BLaER1 (cell line): ENCODE results near the gene COL8A2.
A peak's percentile ranks its signal among the peaks of the same experiment; 100 is the strongest.

Experiments used
- H3K27ac ChIP-seq: shearing (Covaris generic); formaldehyde crosslinking; 2 replicates; pipeline ENCODE4 v1.8.1; 2022
- H3K27me3 ChIP-seq: shearing (Covaris generic); formaldehyde crosslinking; 2 replicates; pipeline ENCODE4 v1.8.1; 2022
- H3K36me3 ChIP-seq: shearing (Covaris generic); formaldehyde crosslinking; 2 replicates; pipeline ENCODE4 v1.8.1; 2022
- H3K4me1 ChIP-seq: shearing (Covaris generic); formaldehyde crosslinking; 2 replicates; pipeline ENCODE4 v1.8.1; 2022
- H3K4me2 ChIP-seq: shearing (Covaris generic); formaldehyde crosslinking; 2 replicates; pipeline ENCODE4 v1.8.1; 2022
- H3K4me3 ChIP-seq: shearing (Covaris generic); formaldehyde crosslinking; 2 replicates; pipeline ENCODE4 v1.8.1; 2022
- H3K9ac ChIP-seq: shearing (Covaris generic); formaldehyde crosslinking; 2 replicates; pipeline ENCODE4 v1.8.1; 2022
- H3K9me3 ChIP-seq: shearing (Covaris generic); formaldehyde crosslinking; 2 replicates; pipeline ENCODE4 v1.8.1; 2022
- H4K20me1 ChIP-seq: shearing (Covaris generic); formaldehyde crosslinking; 2 replicates; pipeline ENCODE4 v1.8.1; 2022
- Cebpa-rat ChIP-seq: shearing (Covaris generic); IDR thresholded peaks from 2 replicates; pipeline ENCODE4 v1.8.1; 2022

COL8A2 gene

GRCh38 chr1:36137776-36138175 lies 12.8 kb upstream of the COL8A2 start:
- Histone ChIP-seq H3K9ac (0 out of 2 replicates have a peak overlapping the region, but pooled peaks have one; percentile 19), H3K9me3 (no peaks in the 10 kb centered on the region), H4K20me1 (peaks cover 48% of the 10 kb centered on the region), H3K27me3 (no peaks in the 10 kb centered on the region), H3K4me1 (peaks cover 7% of the 10 kb centered on the region; the same call in 1 of the 2 replicates), H3K27ac (no peak overlapping the region), H3K36me3 (peaks cover 60% of the 10 kb centered on the region), H3K4me3 (no peak overlapping the region), H3K4me2 (no peak overlapping the region)
- no peak for TF ChIP-seq Cebpa-rat

DNA sequence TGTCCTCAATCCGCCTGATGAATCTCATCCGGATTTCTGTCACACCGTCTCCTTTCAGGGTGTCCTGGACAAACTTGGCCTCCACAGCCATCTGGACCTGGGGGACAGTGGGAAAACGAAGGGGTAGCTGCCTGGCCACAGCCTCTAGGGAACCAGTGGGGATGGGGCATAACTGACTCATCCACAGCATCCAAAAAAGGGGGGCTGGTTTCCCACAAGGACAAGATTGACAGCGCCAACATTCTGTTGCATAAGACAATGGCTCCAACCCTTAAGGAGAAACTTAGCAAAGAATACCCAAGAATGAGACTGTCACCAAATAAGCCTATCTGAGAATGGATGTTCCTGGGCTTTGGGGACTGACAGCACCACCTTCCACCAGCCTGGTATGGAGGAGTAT lies 12.2 kb upstream of the COL8A2 start:
- peaks cover 43% of the 10 kb centered on the region for H4K20me1 ChIP-seq
- H3K9me3 ChIP-seq = no peaks in the 10 kb centered on the region
- H3K9ac ChIP-seq = no peak overlapping the region
- H3K27ac ChIP-seq = no peak overlapping the region
- H3K4me2 ChIP-seq = no peak overlapping the region
- H3K27me3 ChIP-seq = no peaks in the 10 kb centered on the region
- H3K4me1 ChIP-seq = peaks cover 3% of the 10 kb centered on the region; the same call in 1 of the 2 replicates
- no peak for TF ChIP-seq Cebpa-rat
- H3K4me3 ChIP-seq = no peak overlapping the region
- peaks cover 54% of the 10 kb centered on the region for H3K36me3 ChIP-seq

GRCh38 chr1:36136535-36136934 lies 11.5 kb upstream of the COL8A2 start:
- Histone ChIP-seq H4K20me1 (peaks cover 36% of the 10 kb centered on the region), H3K9ac (no peak overlapping the region), H3K4me3 (no peak overlapping the region), H3K27ac (no peak overlapping the region), H3K4me1 (no peaks in the 10 kb centered on the region), H3K9me3 (no peaks in the 10 kb centered on the region), H3K4me2 (no peak overlapping the region), H3K36me3 (peaks cover 52% of the 10 kb centered on the region), H3K27me3 (no peaks in the 10 kb centered on the region)
- TF ChIP-seq Cebpa-rat = no peak

DNA sequence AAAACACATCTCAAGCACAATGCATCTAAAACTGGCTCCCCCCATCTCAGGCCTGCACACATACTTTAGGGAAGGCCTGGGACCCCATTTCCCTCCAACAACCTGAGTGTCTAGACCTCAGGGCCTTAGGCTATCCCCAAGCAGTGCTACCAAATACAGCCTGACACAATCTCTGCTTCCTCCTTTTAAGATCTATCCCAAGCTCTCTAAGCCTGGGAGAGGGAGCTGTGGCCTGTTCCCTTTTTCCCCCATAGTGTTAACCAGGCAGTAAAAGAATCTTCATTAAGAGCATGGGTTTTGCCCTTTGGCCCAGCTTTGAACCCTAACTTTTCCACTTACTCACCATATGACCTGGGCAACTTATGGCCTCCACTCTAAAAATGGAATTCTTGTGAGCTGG lies 10.8 kb upstream of the COL8A2 start:
- H3K4me3 ChIP-seq = no peak overlapping the region
- no peaks in the 10 kb centered on the region for H3K9me3 ChIP-seq
- no peaks in the 10 kb centered on the region for H3K27me3 ChIP-seq
- no peak overlapping the region for H3K9ac ChIP-seq
- peaks cover 28% of the 10 kb centered on the region; the same call in 1 of the 2 replicates for H4K20me1 ChIP-seq
- no peak for TF ChIP-seq Cebpa-rat
- no peaks in the 10 kb centered on the region for H3K4me1 ChIP-seq
- H3K27ac ChIP-seq = no peak overlapping the region
- peaks cover 47% of the 10 kb centered on the region for H3K36me3 ChIP-seq
- no peak overlapping the region for H3K4me2 ChIP-seq

DNA sequence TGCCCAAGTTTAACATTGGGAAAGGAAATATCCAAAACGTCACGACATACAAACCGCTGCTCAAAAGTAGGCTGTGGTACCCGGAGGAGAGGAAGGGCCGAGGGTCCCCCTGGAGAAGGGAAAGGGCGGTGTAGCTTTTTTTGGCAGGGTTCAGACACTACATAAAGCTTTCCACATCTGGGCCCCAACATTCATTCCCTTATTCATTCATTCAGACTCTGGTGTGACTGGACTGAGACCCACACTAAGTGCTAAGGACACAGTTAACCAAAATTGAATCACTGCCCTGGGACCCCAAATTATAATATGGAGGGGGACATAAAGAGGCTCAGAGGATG lies 10.3 kb upstream of the COL8A2 start:
- TF ChIP-seq Cebpa-rat = no peak
- Histone ChIP-seq H3K27me3 (no peaks in the 10 kb centered on the region), H3K36me3 (peaks cover 45% of the 10 kb centered on the region), H3K4me3 (no peak overlapping the region), H4K20me1 (peaks cover 24% of the 10 kb centered on the region; the same call in 1 of the 2 replicates), H3K9ac (no peak overlapping the region), H3K9me3 (no peaks in the 10 kb centered on the region), H3K27ac (no peak overlapping the region), H3K4me1 (no peaks in the 10 kb centered on the region), H3K4me2 (no peak overlapping the region)

DNA sequence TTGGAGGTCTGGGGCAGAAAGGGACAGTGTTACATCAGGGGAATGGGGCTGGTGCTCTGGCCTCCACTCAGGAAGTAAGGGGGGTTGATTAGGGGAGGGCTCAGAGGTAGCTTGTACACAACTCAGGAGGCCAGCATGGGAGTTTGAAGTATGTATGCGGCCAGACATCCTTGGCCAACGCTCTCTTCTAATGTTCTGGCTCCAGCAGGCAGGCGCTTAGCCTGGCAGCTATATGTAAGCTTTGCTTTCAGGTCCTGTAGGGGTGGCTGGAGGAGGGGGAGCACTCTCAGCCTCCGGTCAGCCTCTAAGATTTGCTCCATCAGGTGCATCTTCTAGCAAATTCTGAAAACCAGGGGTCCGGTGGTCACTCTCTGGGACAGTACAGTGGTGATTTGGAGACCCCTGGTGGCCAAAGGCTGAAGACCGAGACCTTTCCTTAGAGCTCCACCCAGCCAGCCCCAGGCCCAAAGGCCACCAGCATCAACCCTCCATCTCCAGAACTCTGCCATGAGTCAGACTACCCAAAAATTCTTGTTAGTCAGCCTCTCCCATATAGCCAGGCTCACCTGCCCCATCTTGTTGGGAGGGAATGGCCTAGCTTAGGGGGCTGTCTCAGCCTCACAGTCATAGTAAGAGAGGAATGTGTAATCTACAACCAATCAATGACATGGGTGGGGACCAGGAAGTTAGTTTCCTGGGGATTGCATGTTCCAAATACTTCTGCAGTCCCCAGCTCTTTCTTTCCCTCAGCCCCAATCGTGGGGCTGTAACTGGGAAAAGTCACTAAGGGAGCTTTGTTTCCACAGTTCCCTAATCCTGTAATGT lies 9.7 kb upstream of the COL8A2 start:
- Histone ChIP-seq H3K36me3 (peaks cover 39% of the 10 kb centered on the region), H3K9ac (no peak overlapping the region), H3K4me3 (no peak overlapping the region), H3K9me3 (no peaks in the 10 kb centered on the region), H3K27ac (no peak overlapping the region), H4K20me1 (peaks cover 18% of the 10 kb centered on the region; the same call in 1 of the 2 replicates), H3K4me1 (no peaks in the 10 kb centered on the region), H3K27me3 (no peaks in the 10 kb centered on the region), H3K4me2 (no peak overlapping the region)
- TF ChIP-seq Cebpa-rat = no peak

- Histone ChIP-seq H3K27me3 (no peaks in the 10 kb centered on the region), H3K4me2 (no peak overlapping the region), H4K20me1 (peaks cover 11% of the 10 kb centered on the region; the same call in 1 of the 2 replicates), H3K4me3 (no peak overlapping the region), H3K36me3 (peaks cover 32% of the 10 kb centered on the region), H3K27ac (no peak overlapping the region), H3K9me3 (no peaks in the 10 kb centered on the region), H3K4me1 (no peaks in the 10 kb centered on the region), H3K9ac (no peak overlapping the region)
- TF ChIP-seq Cebpa-rat = no peak
These were observed 9.0 kb upstream of the COL8A2 start for GRCh38 chr1:36134031-36134430.

DNA sequence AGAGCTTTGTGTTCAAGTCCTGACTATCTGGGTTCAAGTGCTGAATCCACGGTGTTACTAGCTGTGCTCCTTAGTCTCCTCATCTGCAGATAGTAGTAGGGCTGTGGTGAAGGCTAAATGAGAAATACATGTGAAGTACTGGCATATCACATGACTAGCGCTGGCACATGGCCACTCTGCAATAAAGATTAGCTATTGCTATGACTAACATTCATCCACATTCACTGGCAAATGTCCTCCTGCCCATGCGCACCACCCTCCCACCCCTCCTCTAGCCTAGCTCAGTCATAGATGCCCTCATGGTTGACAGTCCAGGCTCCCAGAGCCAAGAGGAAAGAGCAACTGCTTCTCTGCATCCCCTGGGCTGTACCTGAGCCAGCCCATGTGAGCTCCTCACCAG lies 8.5 kb upstream of the COL8A2 start:
- Histone ChIP-seq H3K9me3 (no peaks in the 10 kb centered on the region), H3K9ac (no peak overlapping the region), H3K4me1 (no peaks in the 10 kb centered on the region), H3K4me3 (no peak overlapping the region), H3K4me2 (no peak overlapping the region), H3K27ac (no peak overlapping the region), H4K20me1 (peaks cover 10% of the 10 kb centered on the region; the same call in 1 of the 2 replicates), H3K36me3 (peaks cover 27% of the 10 kb centered on the region), H3K27me3 (no peaks in the 10 kb centered on the region)
- no peak for TF ChIP-seq Cebpa-rat

DNA sequence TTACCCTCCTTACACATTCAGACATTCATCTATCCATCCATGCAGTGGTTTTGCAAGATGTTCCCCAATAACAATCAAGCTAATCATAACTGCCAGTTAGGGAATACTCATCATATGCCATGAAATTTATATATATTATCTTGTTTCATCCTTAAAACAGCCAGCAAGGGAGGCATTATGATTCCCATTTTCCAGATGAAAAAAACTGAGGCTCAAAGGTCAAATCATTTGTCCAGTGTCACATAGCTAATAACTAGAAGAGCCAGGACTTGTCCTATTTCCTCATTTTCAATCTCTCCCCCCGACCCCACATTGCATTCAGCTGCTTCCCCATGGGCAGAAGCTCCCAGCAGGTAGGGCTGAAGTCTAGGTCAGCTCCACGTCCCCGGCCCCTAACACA lies 7.0 kb upstream of the COL8A2 start:
- Histone ChIP-seq H3K4me1 (peaks cover 8% of the 10 kb centered on the region; the same call in 1 of the 2 replicates), H3K9me3 (no peaks in the 10 kb centered on the region), H3K27ac (no peak overlapping the region), H3K36me3 (peaks cover 12% of the 10 kb centered on the region), H4K20me1 (no peaks in the 10 kb centered on the region; the same call in 1 of the 2 replicates), H3K27me3 (no peaks in the 10 kb centered on the region), H3K4me3 (no peak overlapping the region), H3K4me2 (no peak overlapping the region), H3K9ac (no peak overlapping the region)
- no peak for TF ChIP-seq Cebpa-rat

GRCh38 chr1:36128905-36129206 lies 3.8 kb upstream of the COL8A2 start:
- Histone ChIP-seq H3K27me3 (peaks cover 26% of the 10 kb centered on the region), H3K4me3 (no peak overlapping the region), H3K4me2 (no peak overlapping the region), H3K9me3 (no peaks in the 10 kb centered on the region), H3K27ac (no peak overlapping the region), H3K36me3 (no peaks in the 10 kb centered on the region), H3K9ac (no peak overlapping the region), H4K20me1 (no peaks in the 10 kb centered on the region), H3K4me1 (peaks cover 31% of the 10 kb centered on the region)
- no peak for TF ChIP-seq Cebpa-rat
